Skin of body (tissue), 2 donors: Measurements from ENCODE around the gene MEGF6. TPM values are rescaled to one million over a fixed set of nuclear protein-coding genes. Genes with fewer than 3 reads are reported as not detected.
A peak's percentile ranks its signal among the peaks of the same experiment; 100 is the strongest.

Experiments used
- DNase-seq: peaks from one replicate; lab custom pipeline; 2025; lab: John Stamatoyannopoulos, UW
- total RNA-seq: library from RNA; depleted of rRNA; stranded (reverse); fragments of >200 nt; gene quantifications from one replicate; pipeline ENCODE4 v1.2.3, GENCODE V29; 2014

The MEGF6 gene
- 62.5 TPM for total RNA-seq

GRCh38 chr1:3611170-3612019 lies at the start of gene MEGF6:
Gene MEGF6 (minus strand): TSS chr1:3611508. CDS start chr1:3611268, 240 bp downstream.
- DNase-seq: peak; percentile 81

GRCh38 chr1:3660704-3661103 lies 49.4 kb upstream of the MEGF6 start:
- no peak for DNase-seq

GRCh38 chr1:3659093-3659492 lies 47.8 kb upstream of the MEGF6 start:
- no peak for DNase-seq

GRCh38 chr1:3658231-3658615 lies 46.9 kb upstream of the MEGF6 start:
- DNase-seq: no peak

- DNase-seq: no peak
Measured at GRCh38 chr1:3657578-3658230, 46.4 kb upstream of the MEGF6 start.

- DNase-seq: no peak
Measured at GRCh38 chr1:3657096-3657475, 45.8 kb upstream of the MEGF6 start.

GRCh38 chr1:3656450-3657095 lies 45.3 kb upstream of the MEGF6 start:
- no peak for DNase-seq

GRCh38 chr1:3654549-3655281 lies 43.4 kb upstream of the MEGF6 start:
- no peak for DNase-seq

- no peak for DNase-seq
Measured at GRCh38 chr1:3653286-3653618, 41.9 kb upstream of the MEGF6 start.

GRCh38 chr1:3652548-3653285 lies 41.4 kb upstream of the MEGF6 start:
- no peak for DNase-seq

GRCh38 chr1:3651930-3652547 lies 40.7 kb upstream of the MEGF6 start, which contains the start of gene TP73:
Gene TP73 (plus strand): TSS chr1:3652516. CDS start chr1:3682366, 29,850 bp downstream.
- DNase-seq: no peak

GRCh38 chr1:3651026-3651929 lies 40.0 kb upstream of the MEGF6 start:
- no peak for DNase-seq

- DNase-seq: no peak
Measured at GRCh38 chr1:3650248-3651025, 39.1 kb upstream of the MEGF6 start.

- DNase-seq: peak; percentile 62
Measured at GRCh38 chr1:3649342-3650247, 38.3 kb upstream of the MEGF6 start, which contains the start of gene WRAP73. Gene WRAP73 (minus strand): TSS chr1:3650103. CDS start chr1:3649999, 104 bp downstream.

- DNase-seq: no peak
Measured at GRCh38 chr1:3646596-3646995, 35.3 kb upstream of the MEGF6 start.

GRCh38 chr1:3645666-3646355 lies 34.5 kb upstream of the MEGF6 start:
- no peak for DNase-seq

GRCh38 chr1:3645247-3645646 lies 33.9 kb upstream of the MEGF6 start:
- no peak for DNase-seq
